Measurements from ENCODE around the gene NAP1L4.

GRCh38 chr11:2916892-2917645 lies 75.1 kb downstream of the NAP1L4 start:
- TF ChIP-seq EP300 (IDR thresholded peaks at IDR 0.05; ENCODE audit: borderline replicate concordance) (no peak), RAD21 (IDR thresholded peaks at IDR 0.05; ENCODE audit: low read depth) (no peak), REST (IDR thresholded peaks at IDR 0.05; ENCODE audit: low read depth) (no peak), ZBTB7A (IDR thresholded peaks at IDR 0.05; ENCODE audit: low read depth) (no peak)

Data from Ishikawa (cell line).